Prostate gland (tissue), 2 donors: ENCODE data around the gene WDR20.

Source experiments
- POLR2AphosphoS5 ChIP-seq: sonication (generic); formaldehyde crosslinking; IDR thresholded peaks from one replicate; pipeline ENCODE4 v1.6.1; 2017; ENCODE audit warnings: antibody characterized with exemption
- TF ChIP-seq, protein P1 (sequence below), 4 experiments: fragments of 200-600 bp in 2 of 4; fragments of 450-650 bp in 2 of 4; sonication (generic) in 2 of 4; IDR thresholded peaks; 1 replicate in 3 of 4; 2 replicates in 1 of 4; pipeline ENCODE4 v1.5.1; 2016 to 2019; ENCODE audit warnings: antibody characterized with exemption in 4 of 4, mild to moderate bottlenecking in 2 of 4, moderate library complexity in 2 of 4

DNA sequence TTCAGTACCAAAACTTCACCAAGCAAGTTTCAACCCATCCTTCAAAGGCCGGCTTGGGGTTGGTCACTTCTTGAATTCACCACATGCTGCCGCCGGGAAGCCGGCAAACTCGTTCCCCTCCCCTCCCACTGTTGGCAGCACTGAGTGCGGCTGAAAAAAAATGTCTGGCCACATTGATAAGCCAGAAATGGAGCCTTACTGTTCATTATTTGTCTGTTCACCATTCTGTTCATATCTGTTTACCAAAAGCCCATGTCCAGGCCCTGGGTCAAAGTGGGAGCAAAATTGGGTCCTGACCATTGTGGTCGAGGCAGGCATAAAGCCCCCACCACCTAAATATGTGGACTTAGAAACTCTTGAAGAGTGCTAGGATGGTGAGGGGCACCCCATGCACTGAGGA is 45.6 kb upstream of the WDR20 start:
- TF ChIP-seq, protein P1, sequence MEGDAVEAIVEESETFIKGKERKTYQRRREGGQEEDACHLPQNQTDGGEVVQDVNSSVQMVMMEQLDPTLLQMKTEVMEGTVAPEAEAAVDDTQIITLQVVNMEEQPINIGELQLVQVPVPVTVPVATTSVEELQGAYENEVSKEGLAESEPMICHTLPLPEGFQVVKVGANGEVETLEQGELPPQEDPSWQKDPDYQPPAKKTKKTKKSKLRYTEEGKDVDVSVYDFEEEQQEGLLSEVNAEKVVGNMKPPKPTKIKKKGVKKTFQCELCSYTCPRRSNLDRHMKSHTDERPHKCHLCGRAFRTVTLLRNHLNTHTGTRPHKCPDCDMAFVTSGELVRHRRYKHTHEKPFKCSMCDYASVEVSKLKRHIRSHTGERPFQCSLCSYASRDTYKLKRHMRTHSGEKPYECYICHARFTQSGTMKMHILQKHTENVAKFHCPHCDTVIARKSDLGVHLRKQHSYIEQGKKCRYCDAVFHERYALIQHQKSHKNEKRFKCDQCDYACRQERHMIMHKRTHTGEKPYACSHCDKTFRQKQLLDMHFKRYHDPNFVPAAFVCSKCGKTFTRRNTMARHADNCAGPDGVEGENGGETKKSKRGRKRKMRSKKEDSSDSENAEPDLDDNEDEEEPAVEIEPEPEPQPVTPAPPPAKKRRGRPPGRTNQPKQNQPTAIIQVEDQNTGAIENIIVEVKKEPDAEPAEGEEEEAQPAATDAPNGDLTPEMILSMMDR (IDR thresholded peaks at IDR 0.05): no peak
- TF ChIP-seq POLR2AphosphoS5: no peak
